ENCODE measurements around the gene ACSF2. TPM values are rescaled to one million over a fixed set of nuclear protein-coding genes. Genes with fewer than 3 reads are reported as not detected.

ACSF2 gene
- total and polyA plus RNA-seq, 5 donors: 61.1 to 112 (median 90.8) TPM

DNA sequence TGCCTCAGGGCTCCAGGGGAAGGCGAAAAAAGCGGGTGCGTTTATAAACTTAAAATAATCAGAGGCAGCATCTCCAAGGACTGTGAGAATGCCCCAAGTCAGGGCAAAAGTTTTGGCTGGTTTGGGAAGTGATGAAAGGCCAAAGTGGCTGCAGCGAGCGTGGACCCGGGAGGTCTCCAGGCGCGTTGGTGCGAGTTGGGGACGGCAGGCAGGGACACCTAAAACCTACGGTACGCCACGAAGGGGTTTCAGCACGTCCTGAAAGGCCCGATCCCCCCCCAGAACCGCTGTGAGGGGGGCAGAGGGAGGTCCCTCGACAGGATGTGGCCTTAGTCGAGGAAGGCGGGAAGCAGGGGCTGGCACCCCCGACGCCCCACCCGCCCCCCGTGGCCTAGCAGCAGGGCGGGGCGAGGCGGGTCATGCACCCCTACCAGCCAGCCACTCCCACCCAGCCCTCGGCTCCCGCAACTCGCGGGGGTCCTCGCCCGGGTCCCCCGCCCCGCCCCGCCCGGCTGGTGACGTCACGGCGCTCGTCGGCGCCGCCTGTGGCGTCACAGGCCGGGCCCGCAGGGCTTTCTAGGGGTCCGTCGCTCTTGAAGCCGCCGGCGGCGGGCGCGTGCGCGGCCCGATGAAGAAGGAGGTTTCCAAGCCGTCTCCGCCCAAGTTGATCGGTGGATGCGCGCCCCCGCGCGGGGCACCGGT lies 82.0 kb downstream of the ACSF2 start, which contains the start of gene MYCBPAP:
Gene MYCBPAP (plus strand): TSS at position 569 of the 702 bp plus-strand sequence. CDS start 236 bp downstream, outside the sequence.
- Histone ChIP-seq H3K27me3 (ENCODE audit: control insufficient read depth, insufficient read depth) (no peaks in the 10 kb centered on the region), H3K27ac (ENCODE audit: low read length) (peak within 1 kb of the TSS; percentile 1), H3K4me1 (ENCODE audit: control insufficient read depth, insufficient read depth, low read length) (no peaks in the 10 kb centered on the region), H3K9me3 (ENCODE audit: control insufficient read depth, low read length) (no peaks in the 10 kb centered on the region), H3K4me3 (ENCODE audit: low read length) (peak within 1 kb of the TSS; percentile 70)
- ATAC-seq (peak; percentile 92), DNase-seq (peak; percentile 89 to 95 (median 95))
- intact Hi-C loops (cut with DNase I): no loop called here
- WGBS: 8% methylated on average over 66 of the region's 66 CpGs

DNA sequence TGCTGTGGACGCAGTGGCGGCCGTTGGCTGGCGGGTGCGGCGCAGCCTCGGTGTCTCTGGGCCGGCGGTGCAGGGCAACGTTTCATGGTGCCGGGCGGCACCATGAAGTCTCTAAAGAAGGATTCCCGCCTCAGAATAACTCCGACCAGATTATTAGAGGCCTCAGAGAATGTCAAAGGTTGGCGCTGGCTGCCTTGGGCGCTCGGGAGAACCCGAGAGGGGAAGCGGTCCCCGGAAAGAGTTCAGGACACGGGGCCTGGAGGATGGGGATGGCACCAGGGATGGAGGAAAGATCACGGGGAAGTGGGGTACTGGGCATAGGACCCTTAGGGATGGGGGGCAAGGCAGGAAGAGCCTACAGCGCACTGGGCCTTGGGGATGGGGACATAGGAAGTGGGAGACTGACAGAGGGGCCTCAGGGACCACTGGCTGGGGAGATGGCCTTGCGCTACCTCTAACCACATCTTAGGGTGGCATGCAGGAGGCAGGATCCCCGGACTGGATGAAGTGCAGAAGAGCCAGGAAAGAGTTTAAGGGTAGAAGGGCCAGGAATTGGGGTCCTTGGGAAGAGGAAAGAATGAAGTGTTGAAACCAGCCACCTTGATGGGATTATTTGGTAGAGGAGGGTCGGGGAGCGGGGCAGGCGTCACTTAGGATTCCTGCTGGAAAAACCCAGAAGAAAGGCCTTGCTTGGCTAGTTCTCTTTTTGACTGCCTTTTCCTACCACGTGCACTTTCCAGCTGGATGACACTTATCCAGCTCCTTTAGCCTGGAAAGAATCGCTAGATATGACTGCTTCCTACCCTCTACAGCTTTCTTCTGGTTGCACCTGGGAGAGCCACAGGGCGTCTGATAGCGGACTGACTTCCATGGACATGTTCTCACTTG lies 82.8 kb downstream of the ACSF2 start:
- peak overlapping the region; percentile 70 for H3K4me3 ChIP-seq (ENCODE audit: low read length)
- DNase-seq (no peak), ATAC-seq (peak in 1 of 2 donors; percentile 7)
- no peaks in the 10 kb centered on the region for H3K27me3 ChIP-seq (ENCODE audit: control insufficient read depth, insufficient read depth)
- WGBS: 28% methylated on average over 32 of the region's 32 CpGs
- intact Hi-C loops (cut with DNase I): no loop called here
- no peaks in the 10 kb centered on the region for H3K4me1 ChIP-seq (ENCODE audit: control insufficient read depth, insufficient read depth, low read length)
- H3K27ac ChIP-seq (ENCODE audit: low read length): peak overlapping the region; percentile 1
- H3K9me3 ChIP-seq (ENCODE audit: control insufficient read depth, low read length): no peaks in the 10 kb centered on the region

DNA sequence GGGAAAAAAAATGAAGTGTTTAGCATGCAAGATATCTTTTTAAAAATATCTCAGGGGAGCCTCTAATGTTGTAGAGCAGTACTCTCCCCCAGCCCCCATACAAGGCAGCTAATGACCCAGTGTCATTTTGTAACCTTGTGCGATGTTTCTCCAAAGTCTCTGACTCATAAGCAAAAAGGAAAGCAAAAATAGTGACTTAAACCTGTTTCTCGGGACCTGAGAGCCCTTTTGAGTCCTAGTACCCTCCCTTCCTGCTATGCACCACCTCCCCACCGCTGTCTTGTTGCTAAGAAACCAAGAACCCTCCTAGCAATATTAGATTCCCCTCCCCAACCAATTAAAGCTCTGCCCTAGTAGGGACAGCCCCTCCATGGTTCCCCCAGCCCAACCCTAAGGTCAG lies 85.0 kb downstream of the ACSF2 start:
- H3K4me3 ChIP-seq (ENCODE audit: low read length): no peak overlapping the region
- ATAC-seq (no peak), DNase-seq (no peak)
- intact Hi-C loops (cut with DNase I): no loop called here
- H3K4me1 ChIP-seq (ENCODE audit: control insufficient read depth, insufficient read depth, low read length): no peaks in the 10 kb centered on the region
- no peaks in the 10 kb centered on the region for H3K27me3 ChIP-seq (ENCODE audit: control insufficient read depth, insufficient read depth)
- H3K27ac ChIP-seq (ENCODE audit: low read length): no peak overlapping the region
- no peaks in the 10 kb centered on the region for H3K9me3 ChIP-seq (ENCODE audit: control insufficient read depth, low read length)
- 34% methylated on average over 3 of the region's 3 CpGs for WGBS

DNA sequence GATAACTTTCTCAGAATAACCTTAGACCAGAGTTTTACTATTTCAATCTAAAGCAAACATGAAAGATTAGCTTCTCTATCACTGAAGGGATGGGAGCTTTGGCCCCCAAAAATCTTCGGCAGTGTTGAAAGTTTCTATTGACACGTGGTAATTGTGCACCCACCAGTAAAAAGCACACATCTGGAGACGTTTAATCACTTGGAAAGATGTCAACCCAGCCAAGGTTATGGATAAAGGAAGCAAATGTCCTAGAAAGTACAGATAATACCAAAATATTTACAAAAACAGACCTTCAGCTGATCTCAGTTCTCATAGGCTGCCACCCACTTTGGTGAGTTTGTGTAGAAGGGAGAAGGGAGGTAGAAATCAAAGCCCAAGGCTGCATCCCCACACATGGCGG lies 87.5 kb downstream of the ACSF2 start:
- Histone ChIP-seq H3K9me3 (ENCODE audit: control insufficient read depth, low read length) (no peaks in the 10 kb centered on the region), H3K27ac (ENCODE audit: low read length) (no peak overlapping the region), H3K4me3 (ENCODE audit: low read length) (no peak overlapping the region), H3K27me3 (ENCODE audit: control insufficient read depth, insufficient read depth) (no peaks in the 10 kb centered on the region), H3K4me1 (ENCODE audit: control insufficient read depth, insufficient read depth, low read length) (no peaks in the 10 kb centered on the region)
- DNase-seq (no peak), ATAC-seq (no peak)
- WGBS: 61% methylated on average over 4 of the region's 4 CpGs
- intact Hi-C loops (cut with DNase I): no loop called here

DNA sequence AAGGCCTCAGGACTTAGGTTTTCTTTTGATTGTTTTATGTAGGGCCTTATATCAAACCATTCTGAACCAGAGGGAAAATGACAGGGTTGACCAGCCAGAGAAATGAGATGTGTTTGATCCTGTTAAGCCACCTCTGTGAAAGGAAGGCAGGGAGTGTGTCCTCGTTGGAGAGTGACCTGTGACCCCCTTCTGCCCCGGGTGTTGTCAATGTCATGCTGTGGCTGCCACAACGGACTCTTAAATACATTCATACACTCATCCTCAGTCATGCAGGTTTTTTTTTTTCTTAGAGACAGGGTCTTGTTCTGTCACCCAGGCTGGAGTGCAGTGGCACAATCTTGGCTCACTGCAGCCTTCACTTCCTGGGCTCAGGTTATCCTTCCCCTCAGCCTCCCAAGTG lies 88.4 kb downstream of the ACSF2 start:
- WGBS: 65% methylated on average over 3 of the region's 3 CpGs
- intact Hi-C loops (cut with DNase I): no loop called here
- Histone ChIP-seq H3K4me1 (ENCODE audit: control insufficient read depth, insufficient read depth, low read length) (no peaks in the 10 kb centered on the region), H3K27me3 (ENCODE audit: control insufficient read depth, insufficient read depth) (no peaks in the 10 kb centered on the region), H3K9me3 (ENCODE audit: control insufficient read depth, low read length) (no peaks in the 10 kb centered on the region), H3K4me3 (ENCODE audit: low read length) (no peak overlapping the region), H3K27ac (ENCODE audit: low read length) (no peak overlapping the region)
- DNase-seq (no peak), ATAC-seq (no peak)

DNA sequence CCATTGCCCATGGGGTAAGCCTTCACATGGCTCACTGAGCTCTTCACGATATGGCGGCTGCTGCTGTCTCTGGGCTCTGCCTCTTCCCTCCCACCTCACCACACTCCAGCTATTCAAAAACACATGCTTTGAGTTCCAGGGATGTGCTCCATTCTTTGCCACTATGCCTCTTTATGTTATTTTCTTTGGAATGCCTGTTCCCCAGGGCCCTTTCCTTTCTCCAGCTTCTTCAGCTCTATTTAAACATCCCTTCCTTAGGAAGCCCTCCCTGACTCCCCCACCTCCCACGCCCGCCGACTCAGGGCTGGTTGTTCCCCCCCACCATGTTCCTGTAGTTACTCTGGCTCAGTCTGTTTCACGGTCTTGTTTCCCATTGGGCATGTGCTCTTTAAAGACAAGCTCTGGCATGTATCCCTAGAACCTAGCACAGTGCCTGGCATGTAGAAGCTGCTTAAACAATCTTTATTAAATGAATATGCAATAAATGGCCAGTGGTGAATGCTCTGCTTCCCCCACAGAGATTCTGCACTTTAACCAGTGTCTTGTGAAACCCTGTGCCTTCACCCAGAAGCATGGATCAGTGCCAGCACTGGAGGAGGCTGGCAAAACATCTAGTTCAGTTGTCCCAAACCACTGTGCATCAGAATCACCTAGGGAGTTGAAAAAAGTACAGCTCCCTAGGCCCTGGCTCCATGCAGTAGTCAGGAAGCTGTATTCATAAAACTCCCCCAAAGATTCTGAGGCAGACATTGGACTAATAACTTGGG lies 89.1 kb downstream of the ACSF2 start:
- DNase-seq: peak; percentile 47 to 79 (median 65)
- WGBS: 56% methylated on average over 6 of the region's 6 CpGs
- peak overlapping the region; percentile 21 for H3K27ac ChIP-seq (ENCODE audit: low read length)
- no peaks in the 10 kb centered on the region for H3K9me3 ChIP-seq (ENCODE audit: control insufficient read depth, low read length)
- no peaks in the 10 kb centered on the region for H3K4me1 ChIP-seq (ENCODE audit: control insufficient read depth, insufficient read depth, low read length)
- H3K4me3 ChIP-seq (ENCODE audit: low read length): no peak overlapping the region
- intact Hi-C loops (cut with DNase I): no loop called here
- ATAC-seq: peak; percentile 27 to 66
- no peaks in the 10 kb centered on the region for H3K27me3 ChIP-seq (ENCODE audit: control insufficient read depth, insufficient read depth)

DNA sequence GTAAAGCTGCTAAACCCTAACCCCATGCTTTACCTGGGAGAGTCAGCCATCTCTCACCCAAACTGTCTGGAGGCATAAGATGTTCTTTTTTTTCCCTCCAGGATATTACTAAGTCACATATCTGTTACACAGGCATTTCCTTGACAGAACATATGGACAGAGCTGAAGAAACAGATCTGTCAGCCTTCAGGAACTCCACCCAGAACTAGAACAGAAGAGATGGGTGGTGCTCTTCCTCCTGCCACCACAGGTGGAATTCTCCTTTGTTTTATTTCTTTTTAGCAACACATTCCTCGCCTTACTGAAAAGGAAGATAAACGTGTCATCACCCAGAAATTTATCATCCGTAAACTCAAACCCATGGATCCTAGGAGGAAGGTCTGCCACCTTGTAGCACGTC lies 91.0 kb downstream of the ACSF2 start:
- Histone ChIP-seq H3K27ac (ENCODE audit: low read length) (no peak overlapping the region), H3K4me3 (ENCODE audit: low read length) (no peak overlapping the region), H3K9me3 (ENCODE audit: control insufficient read depth, low read length) (no peaks in the 10 kb centered on the region), H3K27me3 (ENCODE audit: control insufficient read depth, insufficient read depth) (no peaks in the 10 kb centered on the region), H3K4me1 (ENCODE audit: control insufficient read depth, insufficient read depth, low read length) (no peaks in the 10 kb centered on the region)
- ATAC-seq (peak in 1 of 2 donors; percentile 40), DNase-seq (no peak)
- 72% methylated on average over 4 of the region's 4 CpGs for WGBS
- intact Hi-C loops (cut with DNase I): no loop called here

DNA sequence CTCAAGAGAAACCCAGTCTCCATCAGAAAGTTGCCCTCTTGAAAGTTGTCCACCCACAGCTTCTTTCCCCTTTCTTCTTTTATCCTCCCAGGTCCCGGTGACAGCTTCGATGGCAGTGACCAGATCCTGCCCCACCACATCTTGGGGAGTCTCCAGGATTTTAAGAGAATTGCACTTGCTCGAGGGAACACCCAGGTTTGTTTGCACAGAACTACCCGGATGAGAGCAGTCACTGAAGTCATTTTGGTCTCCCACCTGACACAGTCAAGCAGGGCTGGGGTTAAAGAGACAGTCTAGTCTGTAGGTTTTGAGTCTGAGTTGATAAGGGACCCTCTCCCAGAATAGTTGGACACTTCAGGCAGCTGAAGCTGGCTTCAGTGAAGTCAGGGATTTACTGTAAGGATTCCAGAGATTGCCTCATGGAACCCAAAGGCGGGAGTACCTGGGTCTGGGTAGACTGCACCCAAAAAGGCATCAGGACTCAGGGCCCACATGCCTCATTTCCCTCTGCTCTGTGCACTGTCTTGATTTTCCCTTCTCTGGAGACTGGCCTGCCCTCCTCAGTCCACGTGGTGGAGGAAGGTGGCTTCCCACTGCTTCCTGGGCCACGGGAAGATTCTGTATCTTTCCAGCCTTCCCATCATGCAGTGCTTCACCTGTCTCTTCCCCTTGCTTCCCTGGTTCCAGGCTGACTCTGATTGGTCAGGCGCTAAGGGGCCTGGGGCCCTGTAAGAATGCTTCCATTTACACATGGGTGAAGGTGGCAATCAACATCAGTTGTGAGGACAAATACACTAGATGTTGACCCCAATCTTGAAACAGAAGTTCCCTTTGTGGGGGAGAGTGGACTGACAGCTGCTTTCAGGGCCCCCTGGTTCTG lies 91.7 kb downstream of the ACSF2 start:
- DNase-seq (no peak), ATAC-seq (no peak)
- Histone ChIP-seq H3K9me3 (ENCODE audit: control insufficient read depth, low read length) (no peaks in the 10 kb centered on the region), H3K27me3 (ENCODE audit: control insufficient read depth, insufficient read depth) (no peaks in the 10 kb centered on the region), H3K27ac (ENCODE audit: low read length) (no peak overlapping the region), H3K4me1 (ENCODE audit: control insufficient read depth, insufficient read depth, low read length) (no peaks in the 10 kb centered on the region), H3K4me3 (ENCODE audit: low read length) (no peak overlapping the region)
- WGBS: 82% methylated on average over 8 of the region's 8 CpGs
- intact Hi-C loops (cut with DNase I): no loop called here

DNA sequence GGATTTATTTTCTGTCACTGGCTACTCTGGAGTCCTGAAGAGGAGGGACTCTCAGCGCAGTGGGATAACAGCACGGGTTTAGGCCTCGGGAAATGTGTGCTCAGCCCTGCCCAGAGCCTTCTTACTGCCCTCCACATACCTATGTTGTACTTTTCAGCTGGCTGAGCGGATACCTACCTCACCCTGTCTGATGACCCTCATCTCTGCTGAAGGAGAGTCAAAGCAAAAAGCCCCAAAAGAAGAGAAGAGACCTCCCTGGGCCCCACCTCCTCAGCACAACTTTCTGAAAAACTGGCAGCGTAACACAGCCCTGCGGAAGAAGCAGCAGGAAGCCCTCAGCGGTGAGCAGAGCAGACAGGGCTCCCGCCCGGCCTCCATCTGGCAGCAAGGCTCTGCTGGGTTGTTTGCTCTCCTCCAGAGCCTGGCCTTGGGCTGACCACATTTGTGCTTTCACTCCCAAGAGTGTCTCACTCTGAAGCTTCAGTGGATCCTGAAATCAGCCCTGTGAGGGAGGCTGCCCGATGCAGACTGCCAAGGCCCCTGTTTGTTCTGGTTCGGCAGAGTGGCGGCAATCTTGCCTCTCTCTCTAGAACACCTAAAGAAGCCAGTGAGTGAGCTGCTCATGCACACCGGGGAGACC lies 92.5 kb downstream of the ACSF2 start:
- no peaks in the 10 kb centered on the region for H3K9me3 ChIP-seq (ENCODE audit: control insufficient read depth, low read length)
- 74% methylated on average over 13 of the region's 13 CpGs for WGBS
- H3K27me3 ChIP-seq (ENCODE audit: control insufficient read depth, insufficient read depth): no peaks in the 10 kb centered on the region
- intact Hi-C loops (cut with DNase I): no loop called here
- H3K27ac ChIP-seq (ENCODE audit: low read length): no peak overlapping the region
- DNase-seq (peak in 1 of 3 donors; percentile 35), ATAC-seq (no peak)
- H3K4me3 ChIP-seq (ENCODE audit: low read length): no peak overlapping the region
- no peaks in the 10 kb centered on the region for H3K4me1 ChIP-seq (ENCODE audit: control insufficient read depth, insufficient read depth, low read length)
